HepG2 (cell line): ENCODE measurements around the gene GRB7. TPM values are rescaled to one million over a fixed set of nuclear protein-coding genes. Genes with fewer than 3 reads are reported as not detected.

Experiments used
- ARNT ChIP-seq: fragments of 450-650 bp; IDR thresholded peaks from 2 replicates; pipeline ENCODE4 v1.6.1; 2017
- EZH2 ChIP-seq: conservative IDR thresholded peaks from 2 replicates; pipeline ENCODE4 v1.6.1; 2012; ENCODE audit warnings: mild to moderate bottlenecking, low read depth, low read length, moderate library complexity
- FOXO1 ChIP-seq: sonication (generic); formaldehyde crosslinking; IDR thresholded peaks from 2 replicates; pipeline ENCODE4 v1.4.0; 2020; ENCODE audit warnings: missing genetic modification reagents
- IRF2 ChIP-seq: IDR thresholded peaks from 2 replicates; pipeline ENCODE4 v1.6.1; 2018; ENCODE audit warnings: missing genetic modification reagents, missing compliant biosample characterization
- ISL2 ChIP-seq: sonication (generic); formaldehyde crosslinking; IDR thresholded peaks from 2 replicates; pipeline ENCODE4 v1.5.0; 2020; ENCODE audit warnings: missing genetic modification reagents
- KMT2A ChIP-seq: sonication (generic); formaldehyde crosslinking; IDR thresholded peaks from 2 replicates; pipeline ENCODE4 v1.4.0; 2020; ENCODE audit warnings: missing genetic modification reagents
- NCOR1 ChIP-seq: fragments of 200-600 bp; sonication (generic); IDR thresholded peaks from 2 replicates; pipeline ENCODE4 v1.7.0; 2017; ENCODE audit warnings: antibody characterized with exemption, low read length, borderline replicate concordance
- NR1H2 ChIP-seq: sonication (generic); formaldehyde crosslinking; IDR thresholded peaks from 2 replicates; pipeline ENCODE4 v1.8.1; 2022; ENCODE audit warnings: low read depth, missing genetic modification reagents, borderline replicate concordance
- SALL1 ChIP-seq: sonication (generic); formaldehyde crosslinking; IDR thresholded peaks from 2 replicates; pipeline ENCODE4 v1.8.0; 2022; ENCODE audit warnings: mild to moderate bottlenecking, missing genetic modification reagents
- ZFP37 ChIP-seq: sonication (generic); formaldehyde crosslinking; IDR thresholded peaks from 2 replicates; pipeline ENCODE4 v1.4.0; 2020; ENCODE audit warnings: missing genetic modification reagents, borderline replicate concordance
- ZNF234 ChIP-seq: sonication (generic); formaldehyde crosslinking; conservative IDR thresholded peaks from 2 replicates; pipeline ENCODE4 v1.5.1; 2020; ENCODE audit warnings: mild to moderate bottlenecking, missing genetic modification reagents
- ZNF24 ChIP-seq: fragments of 450-650 bp; IDR thresholded peaks from 2 replicates; pipeline ENCODE4 v1.6.1; 2017; ENCODE audit warnings: antibody characterized with exemption, mild to moderate bottlenecking
- ZNF557 ChIP-seq: sonication (generic); formaldehyde crosslinking; IDR thresholded peaks from 2 replicates; pipeline ENCODE4 v1.4.0; 2020; ENCODE audit warnings: missing genetic modification reagents
- ZNF629 ChIP-seq: sonication (generic); formaldehyde crosslinking; conservative IDR thresholded peaks from 2 replicates; pipeline ENCODE4 v1.5.0; 2020; ENCODE audit warnings: missing genetic modification reagents
- ZNF749 ChIP-seq: sonication (generic); formaldehyde crosslinking; IDR thresholded peaks from 2 replicates; pipeline ENCODE4 v1.8.0; 2022; ENCODE audit warnings: mild to moderate bottlenecking, missing genetic modification reagents, moderate library complexity, borderline replicate concordance
- ZNF776 ChIP-seq: sonication (generic); formaldehyde crosslinking; IDR thresholded peaks from 2 replicates; pipeline ENCODE4 v1.4.0; 2020; ENCODE audit warnings: mild to moderate bottlenecking, missing genetic modification reagents
- ZNF816 ChIP-seq: sonication (generic); formaldehyde crosslinking; IDR thresholded peaks from 2 replicates; pipeline ENCODE4 v1.8.0; 2022; ENCODE audit warnings: missing genetic modification reagents, mild to moderate bottlenecking, borderline replicate concordance
- ZSCAN20 ChIP-seq: sonication (generic); formaldehyde crosslinking; IDR thresholded peaks from 2 replicates; pipeline ENCODE4 v1.4.0; 2020; ENCODE audit warnings: missing genetic modification reagents, mild to moderate bottlenecking, borderline replicate concordance
- polyA plus RNA-seq, 8 experiments: library from polyadenylated mRNA; depleted of rRNA in 3 of 8; stranded (reverse) in 7 of 8; unstranded in 1 of 8; fragments of >200 nt; fragmentation: Illumina TruSeq in 4 of 8; extraction: Trizol in 4 of 8; gene quantifications; 2 replicates each; pipeline versions ENCODE4 v1.2.1 to v1.2.3, GENCODE V29; 2011 to 2016; ENCODE audit warnings: low read depth in 4 of 8, missing spikeins in 1 of 8, mixed read lengths in 1 of 8; ENCODE audit not compliant: insufficient read depth in 1 of 8
- total RNA-seq, 5 experiments: library from RNA; depleted of rRNA; stranded (reverse); fragments of >200 nt; fragmentation: Illumina TruSeq; extraction: Trizol; gene quantifications; 2 replicates each; pipeline ENCODE4 v1.2.3, GENCODE V29; 2016; ENCODE audit warnings: low read depth in 1 of 5
- TF ChIP-seq, protein P1 (sequence below): sonication (generic); formaldehyde crosslinking; IDR thresholded peaks from 2 replicates; pipeline ENCODE4 v1.8.0; 2022; ENCODE audit warnings: mild to moderate bottlenecking, missing genetic modification reagents
- TF ChIP-seq, protein P2 (sequence below): sonication (generic); formaldehyde crosslinking; IDR thresholded peaks from 2 replicates; pipeline ENCODE4 v1.4.0; 2020; ENCODE audit warnings: low read depth, missing genetic modification reagents
- TF ChIP-seq, protein P3 (sequence below): sonication (generic); formaldehyde crosslinking; IDR thresholded peaks from 2 replicates; pipeline ENCODE4; 2020; ENCODE audit warnings: missing genetic modification reagents, mild to moderate bottlenecking, borderline replicate concordance
- TF ChIP-seq, protein P4 (sequence below): sonication (generic); formaldehyde crosslinking; IDR thresholded peaks from 2 replicates; pipeline ENCODE4 v1.9.0; 2021; ENCODE audit warnings: missing genetic modification reagents, borderline replicate concordance

Gene GRB7
- total and polyA plus RNA-seq, 2 of the 13 experiments (the other 11 are each of a cell fraction or from before 2014, with no cell fraction given): 60.2 to 77.7 TPM

DNA sequence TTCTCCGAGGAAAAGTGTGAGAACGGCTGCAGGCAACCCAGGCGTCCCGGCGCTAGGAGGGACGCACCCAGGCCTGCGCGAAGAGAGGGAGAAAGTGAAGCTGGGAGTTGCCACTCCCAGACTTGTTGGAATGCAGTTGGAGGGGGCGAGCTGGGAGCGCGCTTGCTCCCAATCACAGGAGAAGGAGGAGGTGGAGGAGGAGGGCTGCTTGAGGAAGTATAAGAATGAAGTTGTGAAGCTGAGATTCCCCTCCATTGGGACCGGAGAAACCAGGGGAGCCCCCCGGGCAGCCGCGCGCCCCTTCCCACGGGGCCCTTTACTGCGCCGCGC is 38.0 kb upstream of the GRB7 start, which contains the start of gene ERBB2 (continued):
- TF ChIP-seq ISL2 (CRISPR knock-in tag) (no peak), EZH2 (no peak), ZNF557 (no peak), ZNF776 (CRISPR knock-in tag) (no peak), ZNF749 (no peak), NR1H2 (CRISPR knock-in tag) (no peak), ZNF24 (no peak), ZNF629 (CRISPR knock-in tag) (no peak), ZFP37 (CRISPR knock-in tag) (no peak), SALL1 (0 out of 2 replicates have a peak, but pooled peaks have one; percentile 29), IRF2 (CRISPR knock-in tag) (no peak), ZNF234 (no peak), KMT2A (peak; percentile 57), FOXO1 (no peak), ZNF816 (no peak), ARNT (no peak), ZSCAN20 (CRISPR knock-in tag) (no peak), NCOR1 (no peak)
- TF ChIP-seq, protein P1, sequence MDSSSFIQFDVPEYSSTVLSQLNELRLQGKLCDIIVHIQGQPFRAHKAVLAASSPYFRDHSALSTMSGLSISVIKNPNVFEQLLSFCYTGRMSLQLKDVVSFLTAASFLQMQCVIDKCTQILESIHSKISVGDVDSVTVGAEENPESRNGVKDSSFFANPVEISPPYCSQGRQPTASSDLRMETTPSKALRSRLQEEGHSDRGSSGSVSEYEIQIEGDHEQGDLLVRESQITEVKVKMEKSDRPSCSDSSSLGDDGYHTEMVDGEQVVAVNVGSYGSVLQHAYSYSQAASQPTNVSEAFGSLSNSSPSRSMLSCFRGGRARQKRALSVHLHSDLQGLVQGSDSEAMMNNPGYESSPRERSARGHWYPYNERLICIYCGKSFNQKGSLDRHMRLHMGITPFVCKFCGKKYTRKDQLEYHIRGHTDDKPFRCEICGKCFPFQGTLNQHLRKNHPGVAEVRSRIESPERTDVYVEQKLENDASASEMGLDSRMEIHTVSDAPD (CRISPR knock-in tag): no peak
- TF ChIP-seq, protein P2, sequence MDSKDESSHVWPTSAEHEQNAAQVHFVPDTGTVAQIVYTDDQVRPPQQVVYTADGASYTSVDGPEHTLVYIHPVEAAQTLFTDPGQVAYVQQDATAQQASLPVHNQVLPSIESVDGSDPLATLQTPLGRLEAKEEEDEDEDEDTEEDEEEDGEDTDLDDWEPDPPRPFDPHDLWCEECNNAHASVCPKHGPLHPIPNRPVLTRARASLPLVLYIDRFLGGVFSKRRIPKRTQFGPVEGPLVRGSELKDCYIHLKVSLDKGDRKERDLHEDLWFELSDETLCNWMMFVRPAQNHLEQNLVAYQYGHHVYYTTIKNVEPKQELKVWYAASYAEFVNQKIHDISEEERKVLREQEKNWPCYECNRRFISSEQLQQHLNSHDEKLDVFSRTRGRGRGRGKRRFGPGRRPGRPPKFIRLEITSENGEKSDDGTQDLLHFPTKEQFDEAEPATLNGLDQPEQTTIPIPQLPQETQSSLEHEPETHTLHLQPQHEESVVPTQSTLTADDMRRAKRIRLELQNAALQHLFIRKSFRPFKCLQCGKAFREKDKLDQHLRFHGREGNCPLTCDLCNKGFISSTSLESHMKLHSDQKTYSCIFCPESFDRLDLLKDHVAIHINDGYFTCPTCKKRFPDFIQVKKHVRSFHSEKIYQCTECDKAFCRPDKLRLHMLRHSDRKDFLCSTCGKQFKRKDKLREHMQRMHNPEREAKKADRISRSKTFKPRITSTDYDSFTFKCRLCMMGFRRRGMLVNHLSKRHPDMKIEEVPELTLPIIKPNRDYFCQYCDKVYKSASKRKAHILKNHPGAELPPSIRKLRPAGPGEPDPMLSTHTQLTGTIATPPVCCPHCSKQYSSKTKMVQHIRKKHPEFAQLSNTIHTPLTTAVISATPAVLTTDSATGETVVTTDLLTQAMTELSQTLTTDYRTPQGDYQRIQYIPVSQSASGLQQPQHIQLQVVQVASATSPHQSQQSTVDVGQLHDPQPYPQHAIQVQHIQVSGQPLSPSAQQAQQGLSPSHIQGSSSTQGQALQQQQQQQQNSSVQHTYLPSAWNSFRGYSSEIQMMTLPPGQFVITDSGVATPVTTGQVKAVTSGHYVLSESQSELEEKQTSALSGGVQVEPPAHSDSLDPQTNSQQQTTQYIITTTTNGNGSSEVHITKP (CRISPR knock-in tag): 0 out of 2 replicates have a peak, but pooled peaks have one; percentile 24
- TF ChIP-seq, protein P3, sequence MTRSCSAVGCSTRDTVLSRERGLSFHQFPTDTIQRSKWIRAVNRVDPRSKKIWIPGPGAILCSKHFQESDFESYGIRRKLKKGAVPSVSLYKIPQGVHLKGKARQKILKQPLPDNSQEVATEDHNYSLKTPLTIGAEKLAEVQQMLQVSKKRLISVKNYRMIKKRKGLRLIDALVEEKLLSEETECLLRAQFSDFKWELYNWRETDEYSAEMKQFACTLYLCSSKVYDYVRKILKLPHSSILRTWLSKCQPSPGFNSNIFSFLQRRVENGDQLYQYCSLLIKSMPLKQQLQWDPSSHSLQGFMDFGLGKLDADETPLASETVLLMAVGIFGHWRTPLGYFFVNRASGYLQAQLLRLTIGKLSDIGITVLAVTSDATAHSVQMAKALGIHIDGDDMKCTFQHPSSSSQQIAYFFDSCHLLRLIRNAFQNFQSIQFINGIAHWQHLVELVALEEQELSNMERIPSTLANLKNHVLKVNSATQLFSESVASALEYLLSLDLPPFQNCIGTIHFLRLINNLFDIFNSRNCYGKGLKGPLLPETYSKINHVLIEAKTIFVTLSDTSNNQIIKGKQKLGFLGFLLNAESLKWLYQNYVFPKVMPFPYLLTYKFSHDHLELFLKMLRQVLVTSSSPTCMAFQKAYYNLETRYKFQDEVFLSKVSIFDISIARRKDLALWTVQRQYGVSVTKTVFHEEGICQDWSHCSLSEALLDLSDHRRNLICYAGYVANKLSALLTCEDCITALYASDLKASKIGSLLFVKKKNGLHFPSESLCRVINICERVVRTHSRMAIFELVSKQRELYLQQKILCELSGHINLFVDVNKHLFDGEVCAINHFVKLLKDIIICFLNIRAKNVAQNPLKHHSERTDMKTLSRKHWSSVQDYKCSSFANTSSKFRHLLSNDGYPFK (CRISPR knock-in tag): no peak
- TF ChIP-seq, protein P4, sequence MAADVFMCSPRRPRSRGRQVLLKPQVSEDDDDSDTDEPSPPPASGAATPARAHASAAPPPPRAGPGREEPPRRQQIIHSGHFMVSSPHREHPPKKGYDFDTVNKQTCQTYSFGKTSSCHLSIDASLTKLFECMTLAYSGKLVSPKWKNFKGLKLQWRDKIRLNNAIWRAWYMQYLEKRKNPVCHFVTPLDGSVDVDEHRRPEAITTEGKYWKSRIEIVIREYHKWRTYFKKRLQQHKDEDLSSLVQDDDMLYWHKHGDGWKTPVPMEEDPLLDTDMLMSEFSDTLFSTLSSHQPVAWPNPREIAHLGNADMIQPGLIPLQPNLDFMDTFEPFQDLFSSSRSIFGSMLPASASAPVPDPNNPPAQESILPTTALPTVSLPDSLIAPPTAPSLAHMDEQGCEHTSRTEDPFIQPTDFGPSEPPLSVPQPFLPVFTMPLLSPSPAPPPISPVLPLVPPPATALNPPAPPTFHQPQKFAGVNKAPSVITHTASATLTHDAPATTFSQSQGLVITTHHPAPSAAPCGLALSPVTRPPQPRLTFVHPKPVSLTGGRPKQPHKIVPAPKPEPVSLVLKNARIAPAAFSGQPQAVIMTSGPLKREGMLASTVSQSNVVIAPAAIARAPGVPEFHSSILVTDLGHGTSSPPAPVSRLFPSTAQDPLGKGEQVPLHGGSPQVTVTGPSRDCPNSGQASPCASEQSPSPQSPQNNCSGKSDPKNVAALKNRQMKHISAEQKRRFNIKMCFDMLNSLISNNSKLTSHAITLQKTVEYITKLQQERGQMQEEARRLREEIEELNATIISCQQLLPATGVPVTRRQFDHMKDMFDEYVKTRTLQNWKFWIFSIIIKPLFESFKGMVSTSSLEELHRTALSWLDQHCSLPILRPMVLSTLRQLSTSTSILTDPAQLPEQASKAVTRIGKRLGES: no peak
